Left renal pelvis (tissue), 4 donors: ENCODE measurements around the gene GINS2. TPM values are rescaled to one million over a fixed set of nuclear protein-coding genes. Genes with fewer than 3 reads are reported as not detected.

Experiments
- DNase-seq, 4 donors: peaks; one replicate each; pipeline ENCODE4 v3.0.0-alpha.2; 2013; ENCODE audit warnings: low read depth in 4 of 4, low spot score in 3 of 4
- polyA plus RNA-seq, 4 donors: library from polyadenylated mRNA; unstranded; fragments of 120-200 nt; gene quantifications; one replicate each; pipeline ENCODE4 v1.2.1, GENCODE V29; 2013; ENCODE audit not compliant: insufficient read length in 4 of 4

Gene GINS2
- polyA plus RNA-seq, 4 donors: 16.2 to 21.7 (median 19.6) TPM

- DNase-seq: no peak
Measured at GRCh38 chr16:85631230-85631629, 57.5 kb downstream of the GINS2 start.

GRCh38 chr16:85629853-85630252 lies 58.9 kb downstream of the GINS2 start:
- no peak for DNase-seq

DNA sequence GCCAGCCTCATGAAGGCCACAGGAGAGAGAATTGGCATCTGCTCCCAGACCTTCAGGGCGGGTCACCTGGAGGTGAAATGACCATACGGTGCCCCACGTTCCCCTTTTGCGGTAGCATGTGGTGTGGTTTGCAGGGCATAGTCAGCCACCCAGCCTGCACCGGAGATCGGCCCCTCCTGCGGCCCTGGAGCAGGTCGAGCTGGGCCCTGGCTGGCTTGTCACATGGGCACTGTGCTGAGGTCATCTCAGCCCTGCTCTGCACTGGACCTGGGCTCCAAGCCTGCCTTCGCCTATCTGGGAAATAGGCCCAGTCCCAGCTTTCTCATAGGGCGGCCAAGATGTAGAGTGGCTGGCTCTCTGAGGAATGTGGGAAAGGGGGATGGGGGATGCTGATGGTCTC lies 59.4 kb downstream of the GINS2 start:
- no peak for DNase-seq

- no peak for DNase-seq
Measured at GRCh38 chr16:85628645-85629044, 60.1 kb downstream of the GINS2 start.

DNA sequence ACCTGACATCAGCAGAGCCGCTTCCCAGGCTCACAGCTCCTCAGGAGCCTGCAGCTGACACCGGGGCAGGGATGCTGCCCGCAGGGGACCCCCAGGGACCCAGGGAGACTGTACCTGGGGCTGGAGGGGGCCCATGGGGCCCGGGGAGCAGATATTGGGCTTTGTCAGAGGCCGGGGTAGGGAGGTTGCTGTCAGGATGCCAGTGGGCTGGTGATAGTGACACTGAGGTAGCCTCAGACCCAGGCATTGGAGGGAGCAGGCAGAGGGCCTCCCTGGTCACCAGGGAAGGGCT lies 60.5 kb downstream of the GINS2 start:
- DNase-seq: no peak

DNA sequence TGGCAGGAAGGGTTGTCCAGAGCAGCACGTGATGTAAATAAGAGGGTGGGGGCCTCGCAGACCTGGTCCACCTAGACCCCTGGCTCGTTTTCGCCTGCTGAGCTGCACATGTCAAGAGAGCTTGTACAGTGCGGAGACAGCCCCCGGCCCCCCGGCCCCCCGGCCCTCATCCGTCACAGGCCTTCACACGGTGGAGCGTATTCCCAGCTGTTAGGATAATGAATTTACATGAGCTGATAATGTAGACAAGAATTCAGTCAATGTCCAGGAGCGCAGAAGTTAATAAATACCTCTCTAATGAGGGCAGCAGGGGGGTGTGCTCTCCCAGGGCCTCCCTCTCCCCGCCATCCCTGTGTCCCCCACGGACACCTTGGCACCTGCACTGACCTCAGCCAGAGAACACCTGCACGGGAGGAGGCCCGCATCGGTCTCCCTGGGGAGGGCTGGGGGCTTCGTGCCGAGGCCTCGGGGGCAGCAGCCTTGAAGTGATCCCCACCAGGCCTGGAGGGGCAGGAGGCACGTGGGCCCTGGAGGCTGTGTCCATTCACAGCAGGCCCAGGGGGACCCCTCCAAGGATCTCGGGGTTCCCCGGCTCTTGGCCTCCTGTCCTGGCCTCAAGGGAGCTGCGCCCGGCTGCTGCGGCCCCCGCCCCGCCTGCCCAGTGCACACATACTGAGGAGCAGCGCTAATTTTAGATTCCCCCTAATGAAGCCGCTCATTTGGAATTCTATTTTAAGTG lies 61.1 kb downstream of the GINS2 start:
- no peak for DNase-seq

DNA sequence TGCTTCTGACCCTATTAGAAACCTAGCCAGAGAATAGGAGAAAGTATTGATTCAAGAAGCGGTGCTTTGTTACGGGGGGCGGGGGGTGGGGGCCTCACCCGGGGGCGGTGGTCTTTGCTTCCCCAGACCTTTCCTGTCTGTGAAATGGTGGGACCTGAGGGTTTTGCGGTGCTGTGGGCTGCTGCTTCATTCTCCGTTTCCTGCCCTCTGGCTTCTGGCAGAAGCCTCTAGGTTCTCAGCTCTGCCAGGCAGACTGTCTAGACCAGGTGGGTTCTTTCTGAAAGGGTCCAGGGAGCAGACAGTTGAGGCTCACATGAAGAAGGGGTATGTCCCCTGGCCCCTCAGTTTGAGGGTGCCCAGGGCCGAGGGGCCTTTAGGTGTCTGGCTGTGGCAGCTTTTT lies 61.7 kb downstream of the GINS2 start:
- no peak for DNase-seq

Other genes starting within 250 kb of the GINS2 start
- gene GSE1, start 75.6 kb downstream of the GINS2 start, polyA plus RNA-seq: 10 to 100 TPM; 57.6 to 77.4 (median 63.3) TPM
- gene C16orf74, start 62.1 kb upstream of the GINS2 start, polyA plus RNA-seq: 1 to 10 TPM; 2.5 to 3.7 (median 3.2) TPM
- 10 to 100 TPM; 22.8 to 37.0 (median 28.7) TPM for gene EMC8, start 110.6 kb upstream of the GINS2 start, polyA plus RNA-seq
- 100 to 1,000 TPM; 251 to 392 (median 358) TPM for gene COX4I1, start 110.7 kb upstream of the GINS2 start, polyA plus RNA-seq
- 1 to 10 TPM; 4.0 to 9.1 (median 5.7) TPM for gene IRF8, start 210.2 kb upstream of the GINS2 start, polyA plus RNA-seq